Mesendoderm (in vitro differentiated cells): ENCODE results near the gene ASB2.

Experiments
- DNase-seq: peaks from one replicate; pipeline ENCODE4 v3.0.0; 2013
- H2AK5ac ChIP-seq: 2 replicates; pipeline ENCODE4 v1.6.1; 2013; ENCODE audit warnings: low read length, inconsistent platforms
- H2BK120ac ChIP-seq: 2 replicates; pipeline ENCODE4 v1.6.1; 2013; ENCODE audit warnings: low read depth, mild to moderate bottlenecking, low read length, moderate library complexity, mixed read lengths
- H2BK15ac ChIP-seq: replicated peaks from 2 replicates; pipeline ENCODE4 v1.6.1; 2013; ENCODE audit warnings: low read depth, mild to moderate bottlenecking, moderate library complexity
- H2BK5ac ChIP-seq: 2 replicates; pipeline ENCODE4 v1.6.1; 2013; ENCODE audit warnings: low read length, inconsistent platforms
- H3K18ac ChIP-seq: 2 replicates; pipeline ENCODE4 v1.6.1; 2013; ENCODE audit warnings: mild to moderate bottlenecking, low read length, mixed read lengths
- H3K23ac ChIP-seq: one replicate; pipeline ENCODE4 v1.6.1; 2013; ENCODE audit warnings: low read length
- H3K27ac ChIP-seq: 2 replicates; pipeline ENCODE4 v1.5.1; 2013; ENCODE audit warnings: low read depth, mild to moderate bottlenecking, inconsistent platforms, low read length, moderate library complexity
- H3K27me3 ChIP-seq: 2 replicates; pipeline ENCODE4 v1.6.1; 2013; ENCODE audit warnings: low read length, control low read depth, mild to moderate bottlenecking, inconsistent platforms; ENCODE audit not compliant: insufficient read depth, poor library complexity
- H3K36me3 ChIP-seq: 2 replicates; pipeline ENCODE4 v1.6.1; 2013; ENCODE audit warnings: low read length, inconsistent platforms; ENCODE audit not compliant: control insufficient read depth, insufficient read depth
- H3K4ac ChIP-seq: one replicate; pipeline ENCODE4 v1.6.1; 2013; ENCODE audit warnings: low read depth, mild to moderate bottlenecking, low read length, moderate library complexity
- H3K4me1 ChIP-seq: 2 replicates; pipeline ENCODE4 v1.6.1; 2013; ENCODE audit warnings: low read depth, low read length, inconsistent platforms; ENCODE audit not compliant: control insufficient read depth
- H3K4me2 ChIP-seq: 2 replicates; pipeline ENCODE4 v1.6.1; 2013; ENCODE audit warnings: low read length
- H3K4me3 ChIP-seq: 2 replicates; pipeline ENCODE4 v1.5.1; 2013; ENCODE audit warnings: mild to moderate bottlenecking, low read length
- H3K56ac ChIP-seq: one replicate; pipeline ENCODE4 v1.6.1; 2013; ENCODE audit warnings: low read length
- H3K79me1 ChIP-seq: 2 replicates; pipeline ENCODE4 v1.6.1; 2013; ENCODE audit warnings: low read length, inconsistent platforms
- H3K79me2 ChIP-seq: 2 replicates; pipeline ENCODE4 v1.6.1; 2013; ENCODE audit warnings: mild to moderate bottlenecking, low read length; ENCODE audit not compliant: control insufficient read depth, insufficient read depth
- H3K9ac ChIP-seq: 2 replicates; pipeline ENCODE4 v1.6.1; 2013; ENCODE audit warnings: low read length, inconsistent platforms
- H4K5ac ChIP-seq: one replicate; pipeline ENCODE4 v1.6.1; 2013; ENCODE audit warnings: low read length
- H4K8ac ChIP-seq: one replicate; pipeline ENCODE4 v1.6.1; 2013; ENCODE audit warnings: low read depth, mild to moderate bottlenecking, control low read depth, low read length, moderate library complexity
- WGBS: extraction: QIAGEN DNeasy Blood & Tissue Kit; methylation state at CpG from one replicate; pipeline ENCODE4 v1.1.7; 2013; ENCODE audit warnings: low lambda C conversion rate, missing lambda C conversion rate; ENCODE audit not compliant: insufficient coverage; ENCODE audit errors: extremely low coverage; 5-methylcytosine and 5-hydroxymethylcytosine counted together

ASB2 gene

GRCh38 chr14:93924592-93925355 is 51.6 kb downstream of the ASB2 start:
- H4K5ac ChIP-seq: no peak overlapping the region
- no peak overlapping the region for H2BK5ac ChIP-seq
- H2BK15ac ChIP-seq: no peak overlapping the region
- no peak overlapping the region for H3K4me2 ChIP-seq
- no peak overlapping the region for H3K4me3 ChIP-seq
- H3K27ac ChIP-seq: no peak overlapping the region
- H3K27me3 ChIP-seq: no peaks in the 10 kb centered on the region
- H2BK120ac ChIP-seq: no peak overlapping the region
- DNase-seq: no peak
- H3K23ac ChIP-seq: no peak overlapping the region
- no peak overlapping the region for H3K18ac ChIP-seq
- H3K4ac ChIP-seq: no peak overlapping the region
- WGBS: no CpG with 5 or more reads among the region's 14 CpGs
- no peaks in the 10 kb centered on the region for H3K79me2 ChIP-seq
- H3K9ac ChIP-seq: no peak overlapping the region
- no peaks in the 10 kb centered on the region for H3K4me1 ChIP-seq
- H3K56ac ChIP-seq: no peak overlapping the region
- H3K79me1 ChIP-seq: no peaks in the 10 kb centered on the region
- H3K36me3 ChIP-seq: no peaks in the 10 kb centered on the region
- no peak overlapping the region for H4K8ac ChIP-seq
- H2AK5ac ChIP-seq: no peak overlapping the region

GRCh38 chr14:93923626-93924025 is 52.7 kb downstream of the ASB2 start:
- H2BK120ac ChIP-seq: no peak overlapping the region
- H3K23ac ChIP-seq: no peak overlapping the region
- H3K9ac ChIP-seq: no peak overlapping the region
- H3K27me3 ChIP-seq: no peaks in the 10 kb centered on the region
- H3K4ac ChIP-seq: no peak overlapping the region
- no peaks in the 10 kb centered on the region for H3K36me3 ChIP-seq
- no CpG with 5 or more reads among the region's 8 CpGs for WGBS
- no peaks in the 10 kb centered on the region for H3K79me2 ChIP-seq
- no peaks in the 10 kb centered on the region for H3K4me1 ChIP-seq
- H4K8ac ChIP-seq: no peak overlapping the region
- H3K4me3 ChIP-seq: no peak overlapping the region
- no peak overlapping the region for H3K27ac ChIP-seq
- DNase-seq: no peak
- H2BK15ac ChIP-seq: no peak overlapping the region
- H3K18ac ChIP-seq: no peak overlapping the region
- no peak overlapping the region for H2BK5ac ChIP-seq
- no peak overlapping the region for H2AK5ac ChIP-seq
- no peak overlapping the region for H3K56ac ChIP-seq
- H3K4me2 ChIP-seq: no peak overlapping the region
- no peak overlapping the region for H4K5ac ChIP-seq
- no peaks in the 10 kb centered on the region for H3K79me1 ChIP-seq

DNA sequence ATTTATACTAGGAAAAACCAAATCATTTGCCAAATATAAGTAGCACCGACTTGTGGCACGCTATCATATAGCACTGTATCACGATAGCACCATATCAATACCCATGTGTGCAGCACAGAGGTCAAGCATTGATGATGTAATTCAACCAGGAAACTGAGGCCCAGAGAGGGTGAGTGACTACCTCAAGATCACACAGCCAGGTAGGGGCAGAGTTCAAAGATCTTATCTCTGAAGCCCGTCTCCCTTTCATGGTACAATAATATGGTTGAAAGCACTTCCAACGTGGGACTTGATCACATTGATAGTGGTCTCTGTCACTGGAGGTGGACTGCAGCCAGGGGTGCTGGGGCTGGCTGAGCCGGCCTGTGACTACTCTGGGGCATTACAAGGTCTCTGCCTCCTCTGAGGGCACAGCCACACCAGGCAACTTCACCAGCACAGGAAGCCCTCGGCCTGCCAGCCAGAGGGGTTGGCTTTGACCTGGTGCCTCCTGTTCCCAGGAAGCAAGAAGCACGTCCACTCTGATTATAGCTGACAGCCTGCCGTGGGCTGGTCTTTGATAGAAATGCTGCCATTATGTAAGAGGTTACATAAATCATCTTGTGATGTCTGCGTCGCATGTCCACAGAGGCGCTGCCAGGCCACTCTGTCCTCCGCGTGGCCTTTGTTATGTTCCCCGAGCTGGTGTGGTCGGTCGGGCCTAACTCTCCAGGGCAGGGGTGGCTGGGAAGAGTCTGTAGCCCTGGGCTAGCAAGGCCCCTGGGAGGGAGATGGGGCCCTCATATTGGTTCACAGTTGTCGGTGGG is 55.2 kb downstream of the ASB2 start:
- Histone ChIP-seq H3K4me3 (no peak overlapping the region), H3K4ac (no peak overlapping the region), H3K4me2 (no peak overlapping the region), H4K8ac (no peak overlapping the region), H2BK120ac (no peak overlapping the region), H3K27me3 (no peaks in the 10 kb centered on the region), H2BK15ac (no peak overlapping the region), H3K79me1 (no peaks in the 10 kb centered on the region), H3K79me2 (no peaks in the 10 kb centered on the region), H2AK5ac (no peak overlapping the region), H3K18ac (no peak overlapping the region), H3K36me3 (no peaks in the 10 kb centered on the region), H3K56ac (no peak overlapping the region), H2BK5ac (no peak overlapping the region), H3K9ac (no peak overlapping the region), H3K4me1 (no peaks in the 10 kb centered on the region), H3K27ac (no peak overlapping the region), H3K23ac (no peak overlapping the region), H4K5ac (no peak overlapping the region)
- no peak for DNase-seq
- WGBS: no CpG with 5 or more reads among the region's 18 CpGs

DNA sequence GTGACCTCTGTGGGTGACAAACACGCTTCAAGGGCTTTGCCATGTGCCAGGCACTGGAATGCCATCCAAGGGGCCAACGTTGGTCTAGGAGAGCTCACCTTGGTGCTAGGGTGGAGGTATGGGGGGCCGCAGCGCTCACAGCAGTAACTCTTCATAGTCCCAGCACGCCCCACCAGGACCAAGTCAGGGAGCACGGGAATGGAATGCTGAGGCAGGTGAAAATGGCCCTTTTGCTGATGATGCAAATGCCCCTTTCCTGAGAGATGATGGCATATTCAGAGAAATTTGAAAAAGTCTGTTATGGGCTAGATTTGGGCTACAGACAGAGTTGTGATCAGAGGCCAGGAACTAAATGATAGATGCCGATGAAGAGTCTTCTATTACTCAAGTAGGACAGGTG is 59.2 kb downstream of the ASB2 start:
- H2AK5ac ChIP-seq: no peak overlapping the region
- H3K4me1 ChIP-seq: no peaks in the 10 kb centered on the region
- no peak overlapping the region for H2BK5ac ChIP-seq
- no peak overlapping the region for H3K9ac ChIP-seq
- no peak overlapping the region for H3K27ac ChIP-seq
- H3K27me3 ChIP-seq: no peaks in the 10 kb centered on the region
- H2BK120ac ChIP-seq: no peak overlapping the region
- no peak overlapping the region for H3K4me3 ChIP-seq
- H3K79me2 ChIP-seq: no peaks in the 10 kb centered on the region
- H3K23ac ChIP-seq: no peak overlapping the region
- WGBS: no CpG with 5 or more reads among the region's 7 CpGs
- no peak for DNase-seq
- no peaks in the 10 kb centered on the region for H3K36me3 ChIP-seq
- no peak overlapping the region for H2BK15ac ChIP-seq
- H3K79me1 ChIP-seq: no peaks in the 10 kb centered on the region
- no peak overlapping the region for H3K18ac ChIP-seq
- no peak overlapping the region for H4K8ac ChIP-seq
- no peak overlapping the region for H3K56ac ChIP-seq
- H3K4ac ChIP-seq: no peak overlapping the region
- H3K4me2 ChIP-seq: no peak overlapping the region
- H4K5ac ChIP-seq: no peak overlapping the region

DNA sequence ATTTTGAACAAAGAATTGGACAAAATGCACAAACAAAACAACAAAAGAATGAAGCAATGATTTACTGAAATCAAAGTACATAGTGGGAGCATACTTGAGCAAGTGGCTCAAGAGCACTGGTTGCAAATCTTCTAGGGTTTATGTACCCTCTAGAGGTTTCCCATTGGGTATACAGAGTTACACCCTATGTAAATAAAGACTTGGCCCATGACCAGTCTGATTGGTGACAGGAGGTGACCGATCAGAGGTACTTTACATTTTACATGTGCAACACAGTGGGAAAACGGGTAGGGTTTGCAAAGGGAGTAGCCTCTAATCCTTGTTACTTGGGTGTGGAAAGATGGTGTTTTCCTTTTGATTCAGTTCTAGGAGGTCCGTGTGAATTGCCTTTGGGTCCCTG is 59.9 kb downstream of the ASB2 start:
- Histone ChIP-seq H3K4me2 (no peak overlapping the region), H3K79me2 (no peaks in the 10 kb centered on the region), H2BK120ac (no peak overlapping the region), H3K9ac (no peak overlapping the region), H2BK5ac (no peak overlapping the region), H3K4ac (no peak overlapping the region), H2AK5ac (no peak overlapping the region), H4K5ac (no peak overlapping the region), H3K56ac (no peak overlapping the region), H3K27ac (no peak overlapping the region), H3K4me1 (no peaks in the 10 kb centered on the region), H3K18ac (no peak overlapping the region), H2BK15ac (no peak overlapping the region), H4K8ac (no peak overlapping the region), H3K23ac (no peak overlapping the region), H3K4me3 (no peak overlapping the region), H3K36me3 (no peaks in the 10 kb centered on the region), H3K79me1 (no peaks in the 10 kb centered on the region), H3K27me3 (no peaks in the 10 kb centered on the region)
- no CpG with 5 or more reads among the region's 3 CpGs for WGBS
- no peak for DNase-seq
